GM21717 (cell line): ENCODE data around the gene CCN6.
"Not testable (repeated sequence)": the region's sequence is repeated elsewhere in the genome, so short reads cannot be mapped to it uniquely, and the experiment has no call there.

Source experiments
- ATAC-seq: cut with Tn5 transposase; IDR thresholded peaks from one replicate; pipeline ENCODE4 v1.9.1; 2021; ENCODE audit warnings: mild to moderate bottlenecking, moderate library complexity; ENCODE audit not compliant: unreplicated experiment

Gene CCN6

DNA sequence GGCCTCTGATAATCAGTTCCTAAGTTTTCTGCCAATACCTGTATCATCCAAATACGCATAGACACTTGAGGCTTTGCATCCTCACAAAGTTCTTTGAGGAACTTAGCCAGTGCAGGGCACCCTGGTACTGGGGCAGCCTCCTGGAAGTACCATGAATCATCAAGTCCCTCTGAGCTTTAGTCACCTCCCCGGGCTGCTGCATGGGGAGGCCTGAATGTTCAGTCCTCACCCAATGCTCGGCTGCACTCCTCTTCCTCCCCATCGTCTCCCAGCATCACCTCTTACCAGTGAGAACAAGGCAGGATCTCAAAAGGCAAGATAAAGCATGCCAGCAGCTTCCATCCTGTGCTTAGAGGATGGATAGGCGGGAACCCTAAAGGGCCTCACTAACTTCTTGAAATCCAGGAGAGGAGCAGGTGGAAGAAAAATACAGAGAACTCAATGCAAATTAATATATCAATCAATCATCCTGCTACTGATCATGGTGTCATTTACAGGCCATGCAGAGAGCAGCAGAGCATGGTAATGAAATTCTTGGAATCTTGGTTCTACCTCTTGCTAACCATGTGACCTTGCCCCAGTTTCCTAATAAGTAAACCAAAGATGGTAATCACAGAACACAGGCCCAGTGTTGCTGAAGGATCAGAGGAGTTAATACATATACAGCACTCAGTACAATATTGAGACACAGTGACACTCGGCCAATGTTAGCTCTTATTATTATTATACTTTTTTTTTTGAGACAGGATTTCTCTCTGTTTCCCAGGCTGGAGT is 4.7 kb upstream of the CCN6 start:
- ATAC-seq: no peak

- no peak for ATAC-seq
Observed at GRCh38 chr6:112049996-112050395, 3.9 kb upstream of the CCN6 start.

- no peak for ATAC-seq
Observed at GRCh38 chr6:112050429-112050828, 3.5 kb upstream of the CCN6 start.

DNA sequence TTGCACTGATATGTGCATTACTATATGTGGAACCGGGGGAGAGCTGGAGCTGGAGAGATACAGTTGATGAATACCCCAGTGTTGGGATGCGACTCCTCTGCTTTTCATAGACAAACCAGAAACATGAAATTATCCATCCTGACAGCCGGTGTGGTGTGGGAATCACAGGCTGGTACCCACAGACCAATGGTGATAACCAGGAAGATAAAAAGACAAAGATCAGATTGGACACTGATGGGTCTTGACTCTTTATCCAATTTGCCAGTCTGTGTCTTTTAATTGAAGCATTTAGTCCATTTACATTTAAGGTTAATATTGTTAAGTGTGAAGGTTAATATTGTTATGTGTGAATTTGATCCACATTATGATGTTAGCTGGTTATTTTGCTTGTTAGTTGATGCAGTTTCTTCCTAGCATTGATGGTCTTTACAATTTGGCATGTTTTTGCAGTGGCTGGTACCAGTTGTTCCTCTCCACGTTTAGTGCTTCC is 2.6 kb upstream of the CCN6 start:
- not testable (repeated sequence) for ATAC-seq

- ATAC-seq: no peak
Observed at GRCh38 chr6:112054555-112055190, 769 bp downstream of the CCN6 start.

DNA sequence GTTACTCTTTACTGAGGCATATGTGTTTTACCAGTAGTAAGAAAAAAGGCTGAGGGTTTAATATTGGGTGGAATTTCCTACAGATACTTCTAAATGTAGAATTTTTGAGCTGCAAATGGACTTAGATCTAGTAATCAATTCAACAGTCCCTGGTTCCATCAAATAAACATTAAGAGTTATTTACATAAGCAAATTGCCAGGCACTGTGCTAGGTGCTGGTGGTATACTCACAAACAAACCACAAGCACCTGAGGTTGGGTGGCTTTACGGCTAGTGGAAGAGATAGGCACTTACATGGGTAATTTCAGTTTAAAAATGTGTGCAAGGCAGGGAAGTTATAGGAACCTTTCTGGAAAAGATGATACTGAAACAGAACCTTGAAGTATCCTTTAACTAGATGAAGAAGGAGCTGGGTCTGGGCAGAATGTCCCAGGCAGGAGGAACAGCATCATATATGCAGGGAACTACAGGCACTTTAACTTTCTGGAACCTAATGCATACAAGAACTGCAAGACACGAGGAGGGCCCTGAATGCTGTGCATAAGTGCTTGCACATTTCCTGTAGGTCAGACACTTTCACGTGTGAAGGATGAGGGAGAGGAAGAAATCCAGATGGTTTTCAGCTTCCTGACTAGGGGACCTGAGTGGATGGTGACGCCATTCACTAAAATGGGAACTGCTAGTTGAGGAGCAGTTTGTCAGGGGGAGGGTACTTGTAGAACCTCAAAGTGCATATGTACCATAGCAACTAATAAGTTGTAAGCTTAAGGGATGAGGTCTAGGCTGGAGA is 4.5 kb downstream of the CCN6 start:
- ATAC-seq: no peak

- no peak for ATAC-seq
Observed at GRCh38 chr6:112061605-112062004, 7.7 kb downstream of the CCN6 start.

DNA sequence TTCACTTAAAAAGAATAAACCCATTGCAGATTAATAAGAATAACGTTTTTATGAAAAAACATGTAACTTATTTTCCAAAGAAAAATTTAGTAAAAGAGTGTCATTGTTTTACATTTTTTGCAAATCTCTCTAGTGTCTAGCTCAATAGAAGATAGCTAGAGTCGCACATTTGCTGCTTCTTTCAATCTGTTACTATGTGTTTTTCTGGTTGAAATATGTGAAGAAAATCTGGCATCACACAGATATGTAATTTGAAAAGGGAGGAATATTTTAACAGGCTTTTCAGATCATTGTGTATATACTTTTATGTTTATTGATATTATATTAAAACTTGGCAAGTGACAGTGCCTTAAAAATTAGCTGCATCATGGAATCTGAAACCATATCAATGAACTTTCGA is 9.1 kb downstream of the CCN6 start:
- no peak for ATAC-seq

DNA sequence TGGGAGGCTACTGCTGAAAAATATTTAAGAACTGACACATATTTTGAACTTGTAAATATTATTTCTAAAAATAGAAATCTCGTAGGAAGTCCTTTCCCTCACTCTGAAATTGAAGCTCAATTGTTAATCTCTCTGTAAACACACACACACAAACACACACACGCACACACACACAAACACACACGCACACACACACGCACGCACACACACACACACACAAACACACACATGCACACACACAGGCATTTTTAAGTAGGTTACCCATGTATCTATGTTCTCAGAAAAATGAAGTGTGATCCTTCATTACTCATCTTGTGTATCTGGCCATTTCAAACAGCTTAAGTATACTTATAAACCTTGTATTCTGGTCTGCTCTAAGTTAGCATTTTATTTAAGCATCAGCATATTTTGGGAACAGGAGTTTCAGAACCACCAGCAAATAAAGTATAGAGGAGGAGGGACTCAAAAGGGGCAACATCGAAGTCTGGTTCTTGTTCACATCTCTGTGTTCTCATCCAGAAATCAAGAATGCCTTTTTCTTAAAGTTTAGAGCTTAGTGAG is 11.6 kb downstream of the CCN6 start:
- no peak for ATAC-seq

DNA sequence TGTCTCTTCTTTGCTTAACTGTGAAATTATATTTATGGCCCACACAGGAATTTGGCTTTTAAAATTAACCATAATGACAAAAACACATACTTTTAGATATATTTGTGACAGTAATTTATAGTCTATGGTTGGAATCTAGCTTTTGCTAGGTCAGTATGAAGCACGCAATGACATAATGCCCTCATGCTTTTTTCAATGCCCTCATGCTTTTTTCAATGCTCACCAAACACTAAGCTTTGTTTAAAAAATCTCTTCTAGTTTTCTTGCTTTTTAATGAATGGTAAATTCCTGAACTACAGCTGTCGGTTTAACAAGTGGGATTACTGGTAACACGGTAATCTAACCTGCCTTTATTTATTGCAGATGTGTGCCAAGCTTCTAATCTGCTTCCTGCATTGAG is 12.7 kb downstream of the CCN6 start:
- ATAC-seq: no peak

DNA sequence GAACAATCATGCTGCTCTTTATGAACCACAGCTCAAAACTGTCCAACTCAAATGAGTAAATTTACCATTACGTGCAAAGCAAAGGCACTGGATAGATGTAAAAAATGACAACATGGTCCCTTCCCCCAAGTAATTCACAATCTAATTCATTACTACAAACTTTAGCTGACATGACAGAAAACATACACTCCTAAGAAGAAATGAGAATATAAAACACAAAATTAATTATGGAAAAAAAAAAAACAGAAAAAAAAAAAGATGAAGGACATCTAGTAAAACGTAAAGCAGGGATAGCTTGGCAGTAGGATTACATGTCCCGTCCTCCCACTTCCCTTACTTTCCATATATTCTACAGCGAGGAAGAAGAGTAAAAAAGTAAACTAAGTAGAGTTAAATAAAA is 27.7 kb downstream of the CCN6 start:
- ATAC-seq: no peak

DNA sequence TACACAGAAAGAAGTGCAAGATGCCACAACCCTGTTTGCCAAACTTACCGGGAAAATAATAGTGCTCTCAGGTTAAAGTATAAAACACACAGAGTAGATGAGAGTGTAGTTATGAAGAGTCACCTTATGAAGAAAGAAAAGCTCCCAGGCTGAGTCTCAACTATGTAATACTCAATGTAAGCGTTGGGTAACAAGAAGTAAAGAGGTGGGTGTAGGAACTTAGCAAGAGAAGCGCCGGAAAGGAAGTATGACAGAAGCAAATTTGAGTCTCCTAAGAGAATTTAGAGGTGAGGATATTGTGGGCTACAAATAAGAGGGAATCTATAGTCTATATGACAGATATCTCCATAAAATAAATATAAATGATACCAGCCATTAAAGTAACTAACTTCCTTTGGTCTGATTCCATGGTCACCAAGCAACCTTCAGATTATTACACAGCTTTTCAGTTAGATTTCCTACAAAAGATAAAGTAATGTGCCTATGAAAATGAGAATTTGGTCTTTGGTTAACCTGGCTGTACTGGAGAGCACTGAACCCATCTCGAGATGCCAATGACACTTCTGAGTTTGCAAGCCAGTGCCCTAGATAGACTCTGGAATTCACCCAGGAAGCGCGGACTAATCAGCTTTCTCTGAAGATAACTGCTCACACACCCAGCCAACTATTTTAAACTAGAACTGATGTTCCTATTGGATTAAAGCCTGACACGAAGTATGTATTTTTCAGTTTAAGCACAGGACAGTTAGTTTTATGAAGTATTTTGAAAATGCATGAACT is 31.6 kb downstream of the CCN6 start:
- no peak for ATAC-seq

- peak; percentile 35 for ATAC-seq
Observed at GRCh38 chr6:112086744-112087135, 32.8 kb downstream of the CCN6 start.

DNA sequence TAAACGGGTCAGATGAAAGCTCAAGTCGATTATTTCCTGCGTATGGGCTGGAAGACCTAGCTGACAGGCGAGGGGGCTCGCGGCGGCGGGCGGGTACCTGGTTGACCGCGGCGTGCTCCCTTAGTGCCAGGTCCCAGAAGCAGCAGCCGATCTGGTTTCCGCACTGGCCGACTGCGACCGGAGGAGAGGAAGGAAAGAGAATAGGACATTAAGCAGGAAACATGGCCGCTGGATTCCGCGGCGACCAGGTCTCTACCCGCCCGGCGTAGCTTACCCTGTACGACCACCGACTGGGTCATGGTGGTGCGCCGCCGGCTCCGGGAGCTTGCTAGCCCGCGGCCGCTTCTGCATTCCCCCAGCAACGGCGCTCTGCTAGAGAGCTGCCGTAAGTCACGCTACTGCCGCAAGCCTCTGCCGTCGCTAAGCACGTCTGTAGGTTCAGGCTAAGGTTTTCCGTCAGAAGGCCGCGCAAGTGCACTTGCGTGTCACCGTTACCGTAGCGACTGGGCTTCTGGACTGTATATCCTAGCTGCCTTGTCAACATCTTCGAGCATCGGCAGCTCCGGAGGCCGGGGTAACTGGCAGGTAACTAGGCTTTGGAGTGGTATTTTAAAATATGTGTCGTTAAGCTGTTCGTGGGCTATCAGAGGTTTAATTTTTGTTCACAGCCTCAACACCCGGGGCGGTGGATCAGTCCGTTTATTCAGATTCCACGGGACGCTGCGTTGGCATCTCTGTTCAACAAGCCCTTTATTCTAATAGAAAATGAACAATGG is 33.4 kb downstream of the CCN6 start, which contains the start of the genes FAM229B and TUBE1:
Gene FAM229B (plus strand): TSS at position 456 of the 776 bp plus-strand sequence. CDS start 11,693 bp downstream, outside the sequence.
Gene TUBE1 (minus strand): TSS at position 347 of the 776 bp plus-strand sequence. CDS start 48 bp downstream, at position 299.
- peak; percentile 98 for ATAC-seq

DNA sequence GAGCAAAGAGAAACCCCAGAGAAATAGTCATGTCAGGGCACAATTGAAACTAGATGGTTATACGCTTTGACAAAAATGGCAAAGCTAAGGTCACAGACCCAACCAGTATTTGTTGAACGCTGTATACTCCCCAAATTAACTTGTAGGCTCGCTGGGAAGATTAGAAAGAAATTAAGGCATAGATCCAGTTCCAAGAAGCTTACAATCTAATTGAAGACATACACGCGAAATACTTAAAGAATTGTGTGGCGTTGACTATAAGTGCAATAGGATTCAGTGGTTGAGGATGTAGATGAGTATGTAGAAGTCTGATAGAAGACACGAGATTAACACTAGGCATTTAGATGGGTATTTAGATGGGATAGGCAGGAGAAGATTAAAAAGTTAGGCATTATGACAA is 34.0 kb downstream of the CCN6 start:
- ATAC-seq: no peak

DNA sequence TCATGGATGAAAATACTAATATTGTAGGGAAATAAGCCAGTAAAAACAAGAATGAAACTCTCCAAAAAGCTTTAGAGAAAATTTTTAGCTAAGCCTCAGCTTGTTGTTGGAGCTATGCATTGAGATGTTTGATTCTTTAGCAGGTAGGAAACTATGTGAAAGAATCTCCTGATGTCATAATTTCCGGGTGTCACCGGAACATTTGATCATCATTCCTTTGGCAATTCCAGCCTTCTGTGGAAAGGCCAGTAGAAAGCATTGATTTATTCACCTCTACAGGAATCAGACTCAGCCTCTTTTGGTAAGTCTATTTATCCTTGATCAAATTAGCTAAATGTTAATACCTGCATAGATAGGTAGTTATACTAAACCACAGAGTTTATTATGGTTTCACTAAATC is 43.0 kb downstream of the CCN6 start:
- ATAC-seq: no peak

GRCh38 chr6:112100561-112100960 is 46.7 kb downstream of the CCN6 start:
- no peak for ATAC-seq

DNA sequence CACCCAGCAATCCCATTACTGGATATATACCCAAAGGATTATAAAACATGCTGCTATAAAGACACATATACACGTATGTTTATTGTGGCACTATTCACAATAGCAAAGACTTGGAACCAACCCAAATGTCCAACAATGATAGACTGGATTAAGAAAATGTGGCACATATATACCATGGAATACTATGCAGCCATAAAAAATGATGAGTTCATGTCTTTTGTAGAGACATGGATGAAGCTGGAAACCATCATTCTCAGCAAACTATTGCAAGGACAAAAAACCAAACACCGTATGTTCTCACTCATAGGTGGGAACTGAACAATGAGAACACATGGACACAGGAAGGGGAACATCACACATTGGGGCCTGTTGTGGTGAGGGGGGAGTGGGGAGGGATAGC is 52.1 kb downstream of the CCN6 start:
- ATAC-seq: not testable (repeated sequence)

DNA sequence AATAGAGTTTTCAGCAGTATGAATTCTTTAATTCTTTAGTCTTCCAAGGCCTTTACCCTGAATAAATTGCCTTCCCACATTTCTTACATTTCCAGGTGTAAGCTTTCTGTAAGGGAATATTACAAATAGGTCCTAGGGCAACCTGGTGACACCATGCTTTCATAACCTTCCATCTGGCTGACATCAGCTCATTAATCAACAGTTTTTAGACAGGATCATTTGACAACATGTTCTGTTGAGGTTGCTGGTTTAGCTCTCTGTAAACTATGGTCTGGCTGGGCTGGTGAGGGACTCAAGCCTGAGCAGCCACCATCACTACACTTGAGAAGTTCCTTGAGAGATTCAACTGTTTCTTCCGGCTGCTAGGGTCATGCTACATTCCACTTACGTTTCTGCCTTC is 52.7 kb downstream of the CCN6 start:
- no peak for ATAC-seq

DNA sequence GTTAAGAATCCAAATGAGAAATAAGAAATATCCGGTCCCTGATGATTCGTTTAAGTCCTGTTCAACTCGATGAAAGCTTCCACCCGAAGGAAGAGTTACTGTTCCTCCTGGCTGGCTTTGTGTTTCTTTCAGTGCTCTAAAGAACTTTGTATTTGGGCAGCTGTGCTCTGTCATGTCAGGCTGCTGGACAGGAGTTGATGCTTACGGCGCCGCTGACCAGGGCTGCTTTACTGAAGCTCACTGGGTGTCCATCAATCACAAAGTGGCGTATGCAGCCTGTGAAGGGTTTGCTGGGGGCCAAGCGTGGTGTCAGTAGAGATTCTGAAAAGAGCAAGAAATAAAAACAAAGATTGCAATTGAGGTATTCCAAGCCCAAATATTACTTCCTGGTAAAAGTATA is 55.4 kb downstream of the CCN6 start:
- no peak for ATAC-seq
